Activated naive CD8-positive, alpha-beta T cell treated with anti-CD3 and anti-CD28 coated beads, Interleukin-2, amount 50 U/mL, for 16 hours (primary cell): Measurements from ENCODE around the gene ANKRD53.

Experiments used
- DNase-seq: peaks from one replicate; pipeline ENCODE4 v3.0.0-alpha.2; 2020; ENCODE audit warnings: low read depth, low spot score

Gene ANKRD53, protein sequence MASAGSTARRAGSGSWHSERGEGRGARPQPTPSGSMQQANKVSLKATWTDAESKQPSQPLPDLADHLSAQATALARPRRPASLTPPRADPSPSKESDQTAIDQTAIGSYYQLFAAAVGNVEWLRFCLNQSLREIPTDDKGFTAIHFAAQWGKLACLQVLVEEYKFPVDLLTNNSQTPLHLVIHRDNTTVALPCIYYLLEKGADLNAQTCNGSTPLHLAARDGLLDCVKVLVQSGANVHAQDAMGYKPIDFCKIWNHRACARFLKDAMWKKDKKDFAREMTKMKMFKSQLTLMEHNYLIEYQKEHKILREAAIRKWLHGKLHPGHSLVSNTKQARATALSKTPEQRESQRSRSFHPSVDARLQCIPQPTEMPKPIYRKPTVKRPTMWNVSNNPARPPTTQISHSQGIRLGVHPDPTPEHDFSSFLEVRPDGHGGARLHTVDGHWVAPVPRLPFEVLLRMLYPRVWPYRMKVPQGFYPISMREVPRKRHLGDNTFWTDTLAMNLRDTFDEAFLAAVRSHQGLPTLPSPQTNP

DNA sequence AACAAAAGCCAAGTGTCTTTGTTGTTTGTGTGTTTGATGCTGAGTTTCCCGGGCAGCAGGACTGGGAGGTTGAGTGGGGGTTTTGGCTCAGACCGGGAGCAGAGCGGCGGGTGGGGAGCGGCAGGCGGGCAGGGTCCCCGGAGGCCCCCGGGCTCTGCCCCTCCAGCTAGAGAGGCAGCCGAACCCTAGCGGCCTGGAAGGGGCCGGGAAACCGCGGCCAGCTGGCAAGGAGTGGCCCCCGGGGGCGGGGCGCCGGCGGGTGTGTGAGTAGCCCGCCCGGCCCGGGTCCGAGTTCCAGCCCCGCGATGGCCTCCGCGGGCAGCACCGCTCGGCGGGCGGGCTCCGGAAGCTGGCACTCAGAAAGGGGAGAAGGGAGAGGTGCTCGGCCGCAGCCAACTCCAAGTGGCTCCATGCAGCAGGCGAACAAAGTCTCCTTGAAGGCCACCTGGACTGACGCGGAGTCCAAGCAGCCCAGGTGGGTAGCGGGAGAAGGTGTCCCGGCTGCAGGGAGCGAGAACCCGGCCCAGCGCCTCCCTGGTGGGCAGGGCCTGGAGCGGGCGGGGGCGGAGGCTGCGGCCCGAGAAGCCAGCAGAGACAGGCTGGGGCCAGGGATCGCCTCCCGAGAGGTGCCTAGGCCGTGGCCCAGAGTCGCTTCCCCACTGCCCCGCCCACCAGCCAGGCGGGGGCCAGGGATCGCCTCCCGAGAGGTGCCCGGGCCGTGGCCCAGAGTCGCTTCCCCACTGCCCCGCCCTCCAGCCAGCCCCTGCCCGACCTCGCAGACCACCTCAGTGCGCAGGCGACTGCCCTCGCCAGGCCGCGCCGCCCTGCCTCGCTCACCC, at the start of gene ANKRD53:
TSS of gene ANKRD53 (plus strand) at position 290 of the 839 bp plus-strand sequence. CDS start at position 306, 16 bp downstream.
- DNase-seq: no peak

DNA sequence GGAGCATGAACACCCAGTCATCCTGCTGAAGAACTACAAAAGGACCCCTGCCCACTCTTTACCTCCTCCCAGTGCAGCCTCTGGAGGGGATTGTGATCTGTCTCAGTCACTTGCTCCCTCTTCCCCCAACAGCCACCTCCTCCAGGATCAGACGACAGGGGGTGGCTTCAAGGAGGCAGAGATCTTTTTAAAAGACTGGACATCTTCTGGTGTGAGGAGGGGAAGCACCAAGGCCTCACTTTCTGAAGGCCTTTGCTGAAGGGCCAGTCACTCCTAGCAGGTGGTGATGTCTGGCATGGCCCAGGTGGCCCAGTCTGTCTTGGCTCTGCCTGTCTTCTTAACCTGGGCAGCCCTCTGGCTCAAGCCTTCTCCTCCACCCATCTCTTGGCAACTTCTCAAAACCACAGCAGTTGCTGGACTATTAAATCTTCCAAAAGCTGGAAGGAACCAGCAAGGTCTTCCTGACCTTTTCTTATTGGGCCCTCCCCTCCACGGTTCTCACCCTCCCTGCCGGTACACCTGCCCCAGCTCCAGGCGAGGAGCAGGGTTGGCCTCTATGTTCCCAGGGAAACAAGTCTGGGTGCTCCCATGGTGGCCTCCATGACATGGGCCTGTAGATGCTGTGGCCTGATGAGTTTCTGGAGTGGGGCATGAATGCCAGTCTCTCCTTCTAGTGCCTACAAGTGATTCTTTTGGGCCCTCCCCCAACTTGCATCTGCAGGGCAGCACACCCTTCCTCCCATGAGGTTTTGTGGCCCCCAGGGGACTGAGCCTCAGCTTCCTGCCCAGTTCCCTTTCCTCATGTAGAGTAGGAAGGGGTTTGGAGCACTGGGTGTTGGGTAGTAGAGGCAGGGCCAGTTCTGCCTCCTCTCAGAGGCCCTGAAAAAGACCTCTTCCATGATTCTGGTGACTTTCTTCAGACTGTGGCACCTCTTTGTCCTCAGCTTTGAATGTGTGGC, 47.8 kb upstream of the ANKRD53 start:
- DNase-seq: no peak

DNA sequence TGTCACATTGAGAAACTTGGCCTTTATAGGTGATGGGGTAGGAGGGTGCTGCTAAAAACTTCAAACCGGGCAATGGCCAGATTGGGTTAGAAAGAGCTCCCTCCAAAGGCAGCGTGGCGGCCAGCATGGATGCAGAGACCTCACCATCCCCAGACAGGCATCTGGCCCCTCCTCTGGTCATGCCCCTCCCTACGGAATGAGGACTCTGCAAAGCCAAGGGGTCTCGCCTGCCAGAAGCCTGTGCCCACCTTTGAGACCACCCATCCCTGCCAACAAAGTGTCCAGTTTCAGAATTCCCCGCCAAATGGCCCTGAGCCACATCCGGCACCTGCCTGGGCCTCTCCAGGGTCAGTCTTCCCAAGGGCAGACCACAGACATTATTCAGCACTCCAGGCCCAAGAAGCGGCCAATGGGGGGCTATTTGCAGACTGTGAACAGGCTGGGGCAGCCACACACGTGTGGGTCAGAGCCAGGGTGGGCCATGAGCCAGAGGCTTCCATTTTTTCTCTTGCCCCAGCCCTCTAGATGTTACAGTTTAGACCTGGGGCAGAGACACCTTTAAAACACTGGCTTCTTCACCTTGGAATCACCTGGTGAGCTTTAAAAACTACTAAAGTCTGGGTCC, 46.9 kb upstream of the ANKRD53 start:
- DNase-seq: no peak

DNA sequence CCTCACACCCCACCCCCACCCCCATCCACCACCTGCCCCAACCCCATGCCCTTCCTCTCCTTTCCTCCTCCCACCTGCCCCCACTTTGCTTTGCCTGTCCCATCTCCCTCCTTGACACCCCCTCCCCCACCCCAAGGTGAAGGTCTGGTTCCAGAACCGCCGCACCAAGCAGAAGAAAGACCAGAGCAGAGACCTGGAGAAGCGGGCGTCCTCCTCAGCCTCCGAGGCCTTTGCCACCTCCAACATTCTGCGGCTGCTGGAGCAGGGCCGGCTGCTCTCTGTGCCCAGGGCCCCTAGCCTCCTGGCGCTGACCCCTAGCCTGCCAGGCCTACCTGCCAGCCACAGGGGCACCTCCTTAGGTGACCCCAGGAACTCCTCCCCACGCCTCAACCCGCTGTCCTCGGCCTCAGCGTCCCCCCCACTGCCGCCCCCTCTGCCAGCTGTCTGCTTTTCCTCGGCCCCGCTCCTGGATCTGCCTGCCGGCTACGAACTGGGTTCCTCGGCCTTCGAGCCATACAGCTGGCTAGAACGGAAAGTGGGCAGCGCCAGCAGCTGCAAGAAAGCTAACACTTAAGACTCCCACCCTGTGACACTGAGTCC, 45.7 kb upstream of the ANKRD53 start:
- DNase-seq: no peak

DNA sequence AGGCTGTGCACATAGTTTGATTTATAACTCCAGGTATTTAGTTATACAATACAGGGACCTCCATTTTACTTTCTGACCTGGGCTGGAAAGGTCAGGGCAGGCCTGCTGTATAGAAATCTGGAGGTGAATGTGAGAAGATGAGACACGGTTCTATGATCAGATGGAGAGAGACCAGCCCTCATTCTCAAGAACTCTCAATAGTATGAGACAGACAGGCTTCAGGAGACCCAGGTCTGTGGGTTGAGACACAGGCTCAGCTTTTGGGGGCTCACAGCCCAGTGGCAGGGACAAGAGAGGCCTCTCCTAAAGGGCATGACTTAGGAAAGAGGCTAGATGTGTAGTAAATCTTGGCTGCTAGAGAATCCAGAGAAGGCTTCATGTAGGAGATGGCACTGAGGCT, 43.4 kb upstream of the ANKRD53 start:
- no peak for DNase-seq

DNA sequence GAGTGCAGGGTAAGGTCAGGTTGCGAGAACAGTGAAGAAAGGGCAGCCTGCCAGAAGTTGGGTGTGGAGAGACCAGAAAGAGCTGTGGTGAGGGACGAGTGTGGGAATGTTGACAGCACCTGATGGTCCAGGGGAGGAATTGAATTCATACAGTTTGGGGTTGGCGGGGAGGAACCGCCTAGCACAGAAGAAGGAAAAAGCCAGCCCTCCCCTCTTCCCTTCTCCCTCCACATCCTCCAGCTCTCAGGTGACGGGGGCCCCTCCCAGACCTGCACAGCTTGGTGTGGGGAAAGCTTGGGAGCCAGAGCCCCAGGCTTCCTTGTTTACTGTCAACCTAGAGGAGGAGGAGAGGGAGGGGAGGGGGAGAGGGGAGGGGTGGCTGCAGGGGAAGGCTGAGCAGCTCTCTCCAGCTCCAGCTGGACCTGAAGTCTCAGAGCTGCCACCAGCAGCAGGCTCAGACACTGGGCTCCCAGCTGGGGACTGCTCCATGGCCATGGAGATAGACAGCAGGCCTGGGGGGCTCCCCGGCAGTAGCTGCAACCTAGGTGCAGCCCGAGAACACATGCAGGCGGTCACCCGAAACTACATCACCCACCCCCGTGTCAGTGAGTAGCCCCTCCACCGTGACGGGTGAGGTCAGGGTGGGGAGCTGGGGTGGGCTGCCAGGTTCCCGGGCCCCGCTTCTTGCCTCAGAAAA, 42.8 kb upstream of the ANKRD53 start, which contains the start of gene ATP6V1B1:
TSS of gene ATP6V1B1 (plus strand) at position 433 of the 697 bp plus-strand sequence. CDS start at position 488, 55 bp downstream.
- no peak for DNase-seq

DNA sequence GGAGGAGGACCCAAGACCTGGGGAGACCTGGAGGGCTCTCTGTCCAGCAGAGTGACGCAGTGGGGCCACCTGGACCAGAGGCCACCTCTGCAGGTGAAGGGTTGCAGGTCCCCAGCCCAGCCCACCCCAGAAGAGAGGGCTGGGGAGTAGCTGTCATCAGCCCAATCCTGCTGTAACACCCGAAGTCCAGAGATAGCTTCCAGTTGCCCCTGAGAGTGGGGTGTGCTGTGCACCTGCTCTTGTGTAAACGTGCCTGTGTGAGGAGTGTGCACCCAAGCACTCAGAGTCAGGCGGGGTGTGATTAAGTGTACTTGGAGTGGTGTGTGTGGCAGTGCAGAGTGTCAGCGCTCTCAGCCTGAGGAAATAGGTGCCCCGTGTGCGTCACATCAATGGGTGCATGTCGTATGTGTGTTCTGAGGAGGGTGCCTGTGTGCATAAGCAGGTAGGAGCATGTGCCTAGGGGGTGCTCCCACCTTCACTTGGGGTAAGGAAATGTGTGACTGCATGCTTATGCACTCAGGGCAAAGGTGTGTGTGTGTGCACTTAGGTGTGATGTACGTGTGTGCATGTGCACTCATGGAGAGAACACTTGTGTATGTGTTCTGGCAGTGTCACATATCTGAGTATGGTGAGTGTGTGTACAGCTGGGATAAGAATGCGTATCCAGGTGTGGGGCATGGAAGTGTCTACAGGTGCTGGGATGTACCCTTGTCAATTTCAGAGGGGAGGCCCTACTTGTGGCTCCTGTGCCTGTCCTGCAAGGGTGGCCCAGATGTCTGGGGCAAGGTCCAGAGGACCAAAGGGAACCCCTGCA, 42.1 kb upstream of the ANKRD53 start:
- DNase-seq: no peak

DNA sequence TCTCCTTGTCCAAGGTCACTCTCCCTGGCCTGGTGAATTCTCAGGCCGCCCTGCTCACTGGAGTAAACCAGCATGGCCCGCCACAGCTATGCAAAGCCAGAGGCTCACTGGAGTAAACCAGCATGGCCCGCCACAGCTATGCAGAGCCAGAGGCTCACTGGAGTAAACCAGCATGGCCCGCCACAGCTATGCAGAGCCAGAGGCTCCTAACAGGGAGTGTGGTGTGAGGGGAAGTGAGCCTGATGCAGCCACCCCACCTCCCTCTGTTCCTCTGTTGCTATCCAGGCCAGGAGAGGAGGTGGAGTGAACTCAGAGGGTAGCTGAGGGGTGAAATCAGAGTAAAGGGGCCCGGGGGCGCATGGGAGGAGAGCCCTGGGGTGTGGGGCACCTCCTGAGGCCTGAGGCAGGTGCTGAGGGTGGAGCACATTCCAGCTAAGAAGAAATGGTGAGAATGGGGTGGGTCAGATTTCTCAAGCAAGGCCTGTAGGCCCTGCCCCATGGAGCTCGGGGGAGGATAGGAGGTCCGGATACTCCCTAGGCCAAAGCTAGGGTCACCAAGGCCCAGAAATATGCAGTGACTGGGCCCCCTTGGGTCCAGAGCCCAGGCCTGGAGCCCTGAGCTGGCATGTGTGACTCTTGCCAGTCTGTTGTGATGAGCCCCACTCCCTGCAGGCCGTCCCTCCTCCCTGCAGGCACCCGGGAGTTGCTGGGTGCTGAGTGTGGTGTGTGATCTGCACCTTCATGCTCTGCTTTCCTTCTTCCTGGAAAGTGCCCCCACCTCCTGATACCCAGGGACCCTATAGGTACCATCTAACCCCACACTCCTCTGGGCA, 41.2 kb upstream of the ANKRD53 start:
- no peak for DNase-seq

DNA sequence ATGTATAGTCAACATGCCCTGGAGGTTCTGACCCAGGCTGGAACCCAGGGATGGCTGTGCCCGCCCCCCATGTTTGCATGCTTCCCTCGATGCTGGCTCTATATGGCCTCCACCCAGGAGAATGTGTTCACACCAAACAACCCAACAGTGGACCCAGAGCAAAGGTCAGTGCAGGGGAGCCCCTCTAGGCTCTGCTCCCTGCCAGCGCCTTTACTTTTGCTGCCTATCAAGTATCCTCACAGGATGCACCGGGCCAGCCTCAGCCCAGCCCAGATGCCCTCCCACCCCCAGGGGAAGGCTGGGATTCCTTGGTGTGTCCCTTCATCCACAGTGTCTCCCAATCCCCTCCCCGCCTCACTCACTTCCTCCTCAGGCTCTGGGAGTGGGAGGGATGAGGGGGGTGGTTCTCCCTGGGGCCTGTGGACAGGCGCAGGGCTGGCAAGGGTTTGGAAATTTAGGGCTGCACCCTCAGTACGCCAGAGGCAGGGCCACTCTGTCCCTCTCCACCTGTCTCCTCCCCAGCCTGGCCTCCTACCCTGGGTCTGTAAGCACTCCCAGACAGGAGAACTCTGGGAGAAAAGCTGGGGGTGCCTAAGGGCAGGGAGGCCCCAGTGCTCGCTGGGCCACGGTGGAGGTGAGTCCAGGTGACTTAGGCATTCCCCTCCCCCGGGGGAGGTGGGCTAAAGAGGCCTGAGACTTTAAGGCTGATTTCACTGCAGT, 40.4 kb upstream of the ANKRD53 start:
- DNase-seq: no peak

DNA sequence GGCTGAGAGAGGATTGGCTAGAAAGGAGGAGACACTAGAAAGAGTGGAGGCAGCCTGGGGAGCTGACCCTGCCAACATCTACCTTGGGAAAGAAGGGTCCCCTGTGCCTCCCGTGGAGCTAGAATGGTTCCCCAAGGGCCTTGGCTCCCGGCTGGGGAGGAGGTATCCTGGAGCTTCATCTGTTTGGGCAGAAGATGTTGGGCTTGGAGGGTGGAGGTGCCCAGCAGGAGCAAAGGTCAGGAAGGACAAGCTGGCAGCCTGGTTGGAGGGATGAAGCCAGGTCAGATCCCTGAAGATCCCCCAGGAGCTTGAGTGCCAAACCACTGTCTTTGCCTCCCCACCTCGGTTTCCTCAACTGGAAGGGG, 39.9 kb upstream of the ANKRD53 start:
- no peak for DNase-seq

DNA sequence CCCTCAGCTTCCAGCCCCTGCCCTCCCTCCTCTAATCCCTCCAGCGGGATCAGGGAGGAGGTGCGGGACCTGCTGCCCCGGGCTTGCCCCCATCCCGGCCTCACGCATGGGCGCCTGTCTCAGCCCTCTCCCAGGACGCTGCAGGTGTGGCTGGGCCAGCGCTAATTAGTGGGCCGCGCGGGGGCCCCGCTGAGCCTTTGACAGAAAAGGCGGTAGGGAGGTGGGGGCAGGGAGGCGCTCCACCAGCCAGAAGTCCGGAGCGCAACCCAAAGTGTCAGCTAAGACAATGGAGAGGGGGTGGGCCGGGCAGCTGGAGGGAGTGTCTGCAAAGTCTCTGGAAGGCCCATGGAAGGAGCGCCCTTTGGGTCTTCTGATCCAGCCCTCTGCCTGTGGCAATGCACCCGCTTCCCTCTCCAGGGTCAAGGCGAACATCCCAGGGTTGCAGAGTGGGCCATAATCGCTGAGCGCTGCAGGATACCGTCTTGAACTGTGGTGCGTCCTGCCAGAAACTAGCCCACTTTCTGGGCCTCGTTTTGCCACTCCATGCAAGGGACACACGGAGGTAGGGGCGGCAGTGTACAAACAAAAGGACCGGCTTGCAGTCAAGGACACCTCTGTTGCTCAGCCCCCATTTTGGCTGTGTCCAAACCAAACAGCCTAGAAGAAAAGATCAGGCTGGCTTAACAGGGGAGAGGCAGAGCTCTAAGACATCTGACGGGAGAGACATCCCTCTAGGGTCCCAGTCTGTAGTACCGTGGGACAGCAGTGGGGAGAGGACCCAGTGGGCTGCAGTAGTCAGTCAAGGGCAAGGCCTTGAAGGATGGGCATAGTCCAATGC, 39.2 kb upstream of the ANKRD53 start:
- DNase-seq: no peak

DNA sequence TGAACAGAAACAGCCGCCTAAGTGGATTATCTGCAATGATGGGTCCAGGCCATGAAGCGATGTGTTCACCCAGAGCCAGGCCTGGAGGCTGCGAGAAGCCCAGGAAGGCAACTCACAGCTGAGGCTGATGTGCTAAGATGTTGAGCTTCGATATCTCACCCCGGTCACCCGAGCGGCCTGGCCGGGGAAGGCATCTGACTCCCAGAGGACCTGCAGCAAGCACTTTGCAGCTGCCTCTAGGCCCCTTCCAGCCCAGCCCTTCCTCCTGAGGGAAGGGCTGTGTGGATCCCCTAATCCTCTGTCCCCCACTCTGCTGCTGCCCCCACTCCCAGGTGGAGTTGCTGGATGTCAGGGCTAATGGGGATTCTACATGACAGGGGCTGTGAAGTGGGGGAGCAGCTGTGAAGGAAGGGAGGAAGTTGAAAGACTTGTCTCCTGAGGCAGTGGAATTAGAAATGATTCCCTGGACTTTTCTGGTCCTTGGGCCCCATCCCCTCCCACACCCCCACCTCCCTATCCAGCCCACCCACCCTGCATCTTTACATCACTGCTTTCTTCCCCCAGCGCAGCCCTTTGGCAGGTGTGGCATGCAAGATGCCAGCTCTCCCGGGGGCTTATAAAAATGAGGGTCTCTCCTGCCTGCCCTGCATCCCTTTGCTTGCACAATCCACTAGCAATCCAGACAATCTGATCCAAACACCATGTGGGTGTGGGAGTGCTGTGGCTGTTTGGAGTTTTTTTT, 38.4 kb upstream of the ANKRD53 start:
- no peak for DNase-seq

DNA sequence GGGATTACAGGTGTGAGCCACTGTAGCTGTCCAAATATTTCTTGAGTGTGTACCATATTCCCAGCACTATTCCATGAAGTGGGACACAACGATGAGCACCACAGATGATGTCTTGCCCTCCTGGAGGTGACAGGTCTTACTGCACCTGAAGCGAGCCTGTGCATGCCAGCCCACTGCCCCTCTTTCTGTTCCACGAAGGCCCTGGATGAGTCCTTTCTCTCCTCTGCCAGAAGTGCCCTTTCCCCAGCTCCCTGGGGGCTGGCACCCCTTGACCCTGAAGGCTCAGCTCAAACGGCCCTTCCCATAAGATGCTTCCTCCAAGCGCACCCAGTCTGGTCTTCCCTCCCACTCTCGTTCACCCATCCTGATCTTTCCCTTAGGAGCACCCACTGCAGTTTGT, 37.2 kb upstream of the ANKRD53 start:
- no peak for DNase-seq

DNA sequence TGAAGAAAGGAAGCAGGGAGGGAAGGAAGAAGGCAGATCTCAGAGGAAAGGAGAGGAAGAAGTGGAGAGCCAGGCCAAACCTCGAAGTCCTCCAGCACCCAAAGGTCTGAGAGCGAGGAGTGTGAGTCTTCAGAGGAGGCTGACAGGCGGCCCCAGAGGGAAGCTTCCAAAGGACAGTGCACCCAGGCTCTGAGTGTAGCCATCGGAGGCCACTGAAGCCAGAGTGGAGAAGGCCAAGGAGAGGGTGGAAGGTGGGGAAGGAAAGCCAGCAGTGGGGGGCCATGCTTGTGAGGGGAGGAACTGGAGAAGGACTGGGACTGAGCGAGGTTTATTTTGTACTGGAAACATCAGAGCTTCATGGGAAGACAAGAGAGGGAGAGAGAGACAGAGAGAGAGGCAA, 36.7 kb upstream of the ANKRD53 start:
- no peak for DNase-seq

DNA sequence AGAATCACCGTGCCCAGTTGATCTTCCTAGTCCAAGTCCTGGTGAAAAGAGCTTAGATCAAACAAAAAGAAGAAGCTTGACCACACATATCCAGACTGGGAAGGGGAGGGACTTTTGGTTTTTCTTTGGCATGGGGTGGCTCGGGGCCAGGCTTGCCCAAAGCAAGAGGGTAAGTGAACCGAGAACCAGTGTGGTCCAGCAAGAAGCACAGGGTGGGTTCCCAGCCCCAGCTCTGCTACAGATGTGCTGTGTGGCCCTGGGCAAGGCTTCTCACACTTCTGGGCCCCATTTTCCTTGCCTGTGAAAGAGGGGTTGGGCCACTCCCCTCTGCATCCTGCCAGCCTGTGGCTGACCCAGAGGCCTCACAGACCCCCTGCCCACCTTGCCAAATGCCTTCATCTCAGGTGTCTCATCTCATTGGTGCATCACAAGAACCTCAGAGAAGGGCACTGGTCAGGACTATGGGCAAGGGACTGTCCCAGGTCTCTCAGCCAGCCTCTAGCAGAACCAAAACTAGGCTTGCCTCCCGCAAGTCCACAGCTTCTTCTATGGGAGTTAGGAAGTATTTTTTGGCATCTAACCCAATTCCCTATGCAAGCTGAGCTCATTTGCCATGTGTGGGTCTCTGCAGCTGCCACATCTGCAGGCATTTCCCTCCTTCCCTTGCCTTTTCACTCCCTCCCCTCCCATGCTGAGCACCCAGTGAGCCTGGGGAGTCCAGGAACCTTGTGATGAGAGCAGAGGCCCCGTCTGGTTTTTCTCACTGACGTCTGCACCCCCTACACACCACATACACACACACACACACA, 35.8 kb upstream of the ANKRD53 start:
- no peak for DNase-seq
